Small intestine (tissue), 7 donors: ENCODE results near the gene CCL21. TPM values are rescaled to one million over a fixed set of nuclear protein-coding genes. Genes with fewer than 3 reads are reported as not detected.

Source experiments
- DNase-seq, 2 donors: peaks; one replicate each; pipeline versions ENCODE4 v3.0.0 to v3.0.0-alpha.2; 2013
- FAIRE-seq: peaks from 2 replicates; lab custom pipeline; 2012; peaks lifted over from hg19 to GRCh38; lab: Jason Lieb, UNC
- H3K27ac ChIP-seq, 3 donors: one replicate each; pipeline ENCODE4 v1.5.1; 2013; ENCODE audit warnings: low read length in 2 of 3, mild to moderate bottlenecking in 2 of 3, control low read depth in 1 of 3, inconsistent platforms in 1 of 3, low read depth in 1 of 3, moderate library complexity in 1 of 3
- H3K27me3 ChIP-seq, 3 donors: one replicate each; pipeline ENCODE4 v1.6.1; 2013; ENCODE audit warnings: low read length in 3 of 3, inconsistent platforms in 1 of 3; ENCODE audit not compliant: control insufficient read depth in 3 of 3, insufficient read depth in 3 of 3
- H3K36me3 ChIP-seq, 3 donors: one replicate each; pipeline ENCODE4 v1.6.1; 2013; ENCODE audit warnings: low read length in 3 of 3, inconsistent platforms in 1 of 3, low read depth in 1 of 3, mild to moderate bottlenecking in 1 of 3, moderate library complexity in 1 of 3; ENCODE audit not compliant: control insufficient read depth in 3 of 3, insufficient read depth in 2 of 3
- H3K4me1 ChIP-seq, 3 donors: one replicate each; pipeline ENCODE4 v1.6.1; 2013; ENCODE audit warnings: low read length in 2 of 3, inconsistent platforms in 1 of 3, low read depth in 1 of 3, mild to moderate bottlenecking in 1 of 3, moderate library complexity in 1 of 3; ENCODE audit not compliant: control insufficient read depth in 3 of 3, insufficient read depth in 2 of 3
- H3K4me3 ChIP-seq, 3 donors: one replicate each; pipeline ENCODE4 v1.5.1; 2013; ENCODE audit warnings: low read length in 3 of 3, control low read depth in 1 of 3, inconsistent platforms in 1 of 3, low read depth in 1 of 3, mild to moderate bottlenecking in 1 of 3, moderate library complexity in 1 of 3
- H3K9me3 ChIP-seq, 2 donors: one replicate each; pipeline ENCODE4 v1.6.1; 2013; ENCODE audit warnings: low read depth in 1 of 2, low read length in 1 of 2; ENCODE audit not compliant: control insufficient read depth in 2 of 2, insufficient read depth in 1 of 2
- WGBS, 3 donors: extraction: QIAGEN DNeasy Blood & Tissue Kit; methylation state at CpG; one replicate each; pipeline ENCODE4 v1.1.7; 2013; 5-methylcytosine and 5-hydroxymethylcytosine counted together
- polyA plus RNA-seq, 4 donors: library from polyadenylated mRNA; stranded (reverse) in 3 of 4; unstranded in 1 of 4; fragments of 200-250 nt in 3 of 4; fragments of 120-200 nt in 1 of 4; gene quantifications; one replicate each; pipeline versions ENCODE4 v1.2.1 to v1.2.3, GENCODE V29; 2013
- donor health status: healthy with polysubstance abuse.
- donor health status: control.
- donor health status: control.
- donor health status: Bipolar disorder and iron deficiency.
- donor health status: healthy.

CCL21 gene
- polyA plus RNA-seq, 4 donors, result 2.2 to 286 (median 26.7) TPM

GRCh38 chr9:34688329-34689115 lies 21.4 kb downstream of the CCL21 start:
- FAIRE-seq (no peak), DNase-seq (no peak)
- Histone ChIP-seq H3K27ac (no peak overlapping the region), H3K27me3 (no peaks in the 10 kb centered on the region), H3K4me1 (peaks cover 0 to 3% (median 0%) of the 10 kb centered on the region in 3 donors), H3K36me3 (peaks cover 0 to 2% (median 0%) of the 10 kb centered on the region in 3 donors), H3K9me3 (no peaks in the 10 kb centered on the region), H3K4me3 (no peak overlapping the region)
- 52 to 77% (median 60%) methylated on average over 5 of the region's 5 CpGs for WGBS, 3 donors

- H3K4me1 ChIP-seq, result peaks cover 0 to 3% (median 0%) of the 10 kb centered on the region in 3 donors
- no peaks in the 10 kb centered on the region for H3K9me3 ChIP-seq
- FAIRE-seq, result no peak
Measured at GRCh38 chr9:34687276-34688030, 22.5 kb downstream of the CCL21 start.

GRCh38 chr9:34686732-34687131 lies 23.2 kb downstream of the CCL21 start:
- H3K4me1 ChIP-seq, result peaks cover 0 to 3% (median 0%) of the 10 kb centered on the region in 3 donors
- FAIRE-seq (no peak), DNase-seq (no peak)
- H3K27me3 ChIP-seq, result no peaks in the 10 kb centered on the region
- peaks cover 0 to 2% (median 0%) of the 10 kb centered on the region in 3 donors for H3K36me3 ChIP-seq
- H3K9me3 ChIP-seq, result no peaks in the 10 kb centered on the region
- no peak overlapping the region for H3K4me3 ChIP-seq
- 43 to 79% (median 48%) methylated on average over 1 of the region's 1 CpG for WGBS, 3 donors
- no peak overlapping the region for H3K27ac ChIP-seq

More at GRCh38 chr9:34687276-34688030, 22.5 kb downstream of the CCL21 start:
- DNase-seq, result no peak
- H3K27me3 ChIP-seq, result no peaks in the 10 kb centered on the region
- H3K4me3 ChIP-seq, result no peak overlapping the region
- H3K36me3 ChIP-seq, result peaks cover 0 to 2% (median 0%) of the 10 kb centered on the region in 3 donors
- WGBS, 3 donors, result 84 to 89% (median 89%) methylated on average over 10 of the region's 10 CpGs
- no peak overlapping the region for H3K27ac ChIP-seq

GRCh38 chr9:34686231-34686630 lies 23.7 kb downstream of the CCL21 start:
- Histone ChIP-seq H3K4me1 (peaks cover 0 to 3% (median 0%) of the 10 kb centered on the region in 3 donors), H3K27me3 (no peaks in the 10 kb centered on the region), H3K27ac (no peak overlapping the region), H3K9me3 (no peaks in the 10 kb centered on the region), H3K36me3 (peaks cover 0 to 2% (median 0%) of the 10 kb centered on the region in 3 donors), H3K4me3 (no peak overlapping the region)
- FAIRE-seq (no peak), DNase-seq (no peak)
- WGBS, 3 donors, result 73 to 95% (median 88%) methylated on average over 5 of the region's 5 CpGs

GRCh38 chr9:34685591-34685990 lies 24.3 kb downstream of the CCL21 start:
- Histone ChIP-seq H3K4me3 (no peak overlapping the region), H3K9me3 (no peaks in the 10 kb centered on the region), H3K4me1 (peaks cover 0 to 3% (median 0%) of the 10 kb centered on the region in 3 donors), H3K27me3 (no peaks in the 10 kb centered on the region), H3K27ac (no peak overlapping the region), H3K36me3 (peaks cover 0 to 2% (median 0%) of the 10 kb centered on the region in 3 donors)
- DNase-seq (no peak), FAIRE-seq (no peak)
- 75 to 77% (median 75%) methylated on average over 4 of the region's 4 CpGs for WGBS, 3 donors

- no peaks in the 10 kb centered on the region for H3K9me3 ChIP-seq
- DNase-seq (no peak), FAIRE-seq (no peak)
- WGBS, 3 donors, result 88 to 96% (median 93%) methylated on average over 4 of the region's 4 CpGs
- H3K4me1 ChIP-seq, result peaks cover 0 to under 1% (median 0%) of the 10 kb centered on the region in 3 donors
- H3K4me3 ChIP-seq, result no peak overlapping the region
- H3K27ac ChIP-seq, result no peak overlapping the region
- H3K36me3 ChIP-seq, result peaks cover 0 to 2% (median 0%) of the 10 kb centered on the region in 3 donors
- H3K27me3 ChIP-seq, result no peaks in the 10 kb centered on the region
Measured at GRCh38 chr9:34684816-34685215, 25.1 kb downstream of the CCL21 start.

- no peak for FAIRE-seq
- no peak overlapping the region for H3K27ac ChIP-seq
- H3K4me1 ChIP-seq, result no peaks in the 10 kb centered on the region
- WGBS, 3 donors, result 72 to 86% (median 77%) methylated on average over 4 of the region's 4 CpGs
- no peaks in the 10 kb centered on the region for H3K9me3 ChIP-seq
- no peaks in the 10 kb centered on the region for H3K27me3 ChIP-seq
- DNase-seq, result no peak
- H3K4me3 ChIP-seq, result no peak overlapping the region
- H3K36me3 ChIP-seq, result peaks cover 0 to 2% (median 0%) of the 10 kb centered on the region in 3 donors
Measured at GRCh38 chr9:34684145-34684544, 25.8 kb downstream of the CCL21 start.

GRCh38 chr9:34675869-34676268 lies 34.1 kb downstream of the CCL21 start:
- FAIRE-seq, result no peak
- Histone ChIP-seq H3K27me3 (no peaks in the 10 kb centered on the region), H3K36me3 (no peaks in the 10 kb centered on the region), H3K4me3 (no peak overlapping the region), H3K27ac (no peak overlapping the region), H3K4me1 (no peaks in the 10 kb centered on the region), H3K9me3 (peaks cover 0 to 1% of the 10 kb centered on the region in 2 donors)
- 93 to 97% (median 95%) methylated on average over 2 of the region's 2 CpGs for WGBS, 3 donors
- no peak for DNase-seq
